Ovary (tissue), 3 donors: Measurements from ENCODE around the gene NSD1.

Experiments
- POLR2A ChIP-seq: fragments of 450-650 bp; IDR thresholded peaks from one replicate; pipeline ENCODE4 v1.6.1; 2017; ENCODE audit warnings: antibody characterized with exemption, mild to moderate bottlenecking, moderate library complexity
- TF ChIP-seq, protein P1 (sequence below), 3 donors: fragments of 450-650 bp in 2 of 3; fragments of 200-600 bp in 1 of 3; IDR thresholded peaks; one replicate each; pipeline versions ENCODE4 v1.5.1 to v1.8.0; 2016 to 2022; ENCODE audit warnings: antibody characterized with exemption in 3 of 3, mild to moderate bottlenecking in 1 of 3
- donor health status: DM: no; HTN: no; CAD: no.

DNA sequence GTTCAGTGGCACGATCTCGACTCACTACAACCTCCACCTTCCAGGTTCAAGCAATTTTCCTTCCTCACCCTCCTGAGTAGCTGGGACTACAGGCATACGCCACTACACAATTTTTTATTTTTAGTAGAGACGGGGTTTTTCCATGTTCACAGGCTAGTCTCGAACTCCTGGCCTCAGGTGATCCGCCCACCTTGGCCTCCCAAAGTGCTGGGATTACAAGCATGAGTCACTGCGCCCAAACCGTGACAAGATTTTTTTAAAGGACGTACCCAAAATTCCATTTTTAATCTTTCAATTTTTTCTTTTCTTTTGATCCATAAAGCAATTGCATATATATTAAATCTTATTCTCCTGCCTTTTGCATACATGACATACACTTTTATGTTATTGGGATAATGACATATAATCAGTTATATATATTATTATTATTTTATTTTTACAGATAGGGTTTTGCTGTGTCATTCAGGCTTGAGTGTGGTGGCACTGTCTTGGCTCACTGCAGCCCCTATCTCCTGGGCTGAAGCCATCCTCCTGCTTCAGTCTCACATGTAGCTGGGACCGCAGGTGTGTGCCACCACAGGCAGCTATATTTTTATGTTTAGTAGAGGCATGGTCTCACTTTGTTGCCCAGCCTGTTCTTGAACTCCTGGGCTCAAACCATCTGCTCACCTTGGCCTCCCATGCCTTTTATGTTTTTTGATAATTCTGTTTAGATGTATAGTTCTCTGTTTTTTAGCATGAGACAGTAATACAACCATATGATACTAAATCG lies 98.1 kb downstream of the NSD1 start:
- TF ChIP-seq, protein P1, sequence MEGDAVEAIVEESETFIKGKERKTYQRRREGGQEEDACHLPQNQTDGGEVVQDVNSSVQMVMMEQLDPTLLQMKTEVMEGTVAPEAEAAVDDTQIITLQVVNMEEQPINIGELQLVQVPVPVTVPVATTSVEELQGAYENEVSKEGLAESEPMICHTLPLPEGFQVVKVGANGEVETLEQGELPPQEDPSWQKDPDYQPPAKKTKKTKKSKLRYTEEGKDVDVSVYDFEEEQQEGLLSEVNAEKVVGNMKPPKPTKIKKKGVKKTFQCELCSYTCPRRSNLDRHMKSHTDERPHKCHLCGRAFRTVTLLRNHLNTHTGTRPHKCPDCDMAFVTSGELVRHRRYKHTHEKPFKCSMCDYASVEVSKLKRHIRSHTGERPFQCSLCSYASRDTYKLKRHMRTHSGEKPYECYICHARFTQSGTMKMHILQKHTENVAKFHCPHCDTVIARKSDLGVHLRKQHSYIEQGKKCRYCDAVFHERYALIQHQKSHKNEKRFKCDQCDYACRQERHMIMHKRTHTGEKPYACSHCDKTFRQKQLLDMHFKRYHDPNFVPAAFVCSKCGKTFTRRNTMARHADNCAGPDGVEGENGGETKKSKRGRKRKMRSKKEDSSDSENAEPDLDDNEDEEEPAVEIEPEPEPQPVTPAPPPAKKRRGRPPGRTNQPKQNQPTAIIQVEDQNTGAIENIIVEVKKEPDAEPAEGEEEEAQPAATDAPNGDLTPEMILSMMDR (IDR thresholded peaks at IDR 0.05), result no peak
- TF ChIP-seq POLR2A, result no peak
